Upper lobe of left lung (tissue), 4 donors: ENCODE results near the gene PGAM2.

Experiments used
- POLR2A ChIP-seq, 4 donors: fragments of 450-650 bp; IDR thresholded peaks; one replicate each; pipeline ENCODE4 v1.5.1; 2016 to 2017; ENCODE audit warnings: antibody characterized with exemption in 4 of 4, mild to moderate bottlenecking in 2 of 4
- TF ChIP-seq, protein P1 (sequence below), 6 experiments: fragments of 450-650 bp in 4 of 6; fragments of 200-600 bp in 2 of 6; sonication (generic) in 2 of 6; IDR thresholded peaks; one replicate each; pipeline ENCODE4 v1.5.1; 2016 to 2019; ENCODE audit warnings: antibody characterized with exemption in 6 of 6

DNA sequence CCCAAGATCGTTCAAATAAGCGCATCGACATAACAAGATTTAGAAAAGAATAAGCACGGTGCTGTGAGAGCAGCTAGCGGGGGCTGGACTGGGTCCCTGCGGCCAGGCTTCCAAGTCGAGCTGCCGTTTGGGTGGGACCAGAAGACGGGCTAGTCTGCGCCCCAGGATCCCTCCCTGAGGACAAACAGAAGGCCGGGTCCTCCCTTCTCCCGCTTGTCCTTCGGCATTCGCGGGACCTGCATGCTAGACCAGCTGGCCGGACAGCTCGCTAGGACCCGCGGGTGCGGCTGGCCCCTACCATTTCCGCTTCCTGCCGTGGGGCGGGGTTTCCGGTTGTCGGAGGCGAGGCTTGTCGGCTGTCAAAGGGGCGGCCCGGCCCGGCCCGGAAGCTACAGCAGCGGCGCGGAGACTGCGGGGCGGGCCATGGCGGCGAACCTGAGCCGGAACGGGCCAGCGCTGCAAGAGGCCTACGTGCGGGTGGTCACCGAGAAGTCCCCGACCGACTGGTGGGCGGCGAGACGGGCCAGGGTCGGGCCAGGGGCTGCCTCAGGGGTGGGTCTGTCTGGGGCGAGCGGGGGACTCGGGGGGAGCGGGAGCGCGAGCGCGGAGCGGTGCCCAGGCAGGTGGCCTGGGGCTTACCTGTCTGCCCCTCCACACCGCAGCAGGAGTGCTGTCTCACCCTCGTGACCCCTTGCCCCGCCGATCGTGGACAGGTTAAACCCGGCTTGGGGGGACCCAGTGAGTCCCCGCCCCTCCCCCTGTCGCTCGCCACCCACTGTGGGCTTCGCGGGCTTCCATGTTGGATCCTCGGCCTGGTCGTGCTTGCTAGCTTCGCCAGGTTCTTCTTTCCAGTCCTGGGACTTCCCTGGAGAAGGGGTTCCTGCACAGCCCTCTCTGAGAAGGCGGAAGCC lies 20.8 kb downstream of the PGAM2 start, which contains the start of gene DBNL:
- TF ChIP-seq POLR2A (IDR thresholded peaks at IDR 0.05), result peak in 3 of 4 donors; percentile 45 to 95 (median 64)
- TF ChIP-seq, protein P1, sequence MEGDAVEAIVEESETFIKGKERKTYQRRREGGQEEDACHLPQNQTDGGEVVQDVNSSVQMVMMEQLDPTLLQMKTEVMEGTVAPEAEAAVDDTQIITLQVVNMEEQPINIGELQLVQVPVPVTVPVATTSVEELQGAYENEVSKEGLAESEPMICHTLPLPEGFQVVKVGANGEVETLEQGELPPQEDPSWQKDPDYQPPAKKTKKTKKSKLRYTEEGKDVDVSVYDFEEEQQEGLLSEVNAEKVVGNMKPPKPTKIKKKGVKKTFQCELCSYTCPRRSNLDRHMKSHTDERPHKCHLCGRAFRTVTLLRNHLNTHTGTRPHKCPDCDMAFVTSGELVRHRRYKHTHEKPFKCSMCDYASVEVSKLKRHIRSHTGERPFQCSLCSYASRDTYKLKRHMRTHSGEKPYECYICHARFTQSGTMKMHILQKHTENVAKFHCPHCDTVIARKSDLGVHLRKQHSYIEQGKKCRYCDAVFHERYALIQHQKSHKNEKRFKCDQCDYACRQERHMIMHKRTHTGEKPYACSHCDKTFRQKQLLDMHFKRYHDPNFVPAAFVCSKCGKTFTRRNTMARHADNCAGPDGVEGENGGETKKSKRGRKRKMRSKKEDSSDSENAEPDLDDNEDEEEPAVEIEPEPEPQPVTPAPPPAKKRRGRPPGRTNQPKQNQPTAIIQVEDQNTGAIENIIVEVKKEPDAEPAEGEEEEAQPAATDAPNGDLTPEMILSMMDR (IDR thresholded peaks at IDR 0.05), result peak in 2 of 6 experiments; percentile 5 to 20
